ENCODE data around the gene SLC25A19.

SLC25A19 gene

DNA sequence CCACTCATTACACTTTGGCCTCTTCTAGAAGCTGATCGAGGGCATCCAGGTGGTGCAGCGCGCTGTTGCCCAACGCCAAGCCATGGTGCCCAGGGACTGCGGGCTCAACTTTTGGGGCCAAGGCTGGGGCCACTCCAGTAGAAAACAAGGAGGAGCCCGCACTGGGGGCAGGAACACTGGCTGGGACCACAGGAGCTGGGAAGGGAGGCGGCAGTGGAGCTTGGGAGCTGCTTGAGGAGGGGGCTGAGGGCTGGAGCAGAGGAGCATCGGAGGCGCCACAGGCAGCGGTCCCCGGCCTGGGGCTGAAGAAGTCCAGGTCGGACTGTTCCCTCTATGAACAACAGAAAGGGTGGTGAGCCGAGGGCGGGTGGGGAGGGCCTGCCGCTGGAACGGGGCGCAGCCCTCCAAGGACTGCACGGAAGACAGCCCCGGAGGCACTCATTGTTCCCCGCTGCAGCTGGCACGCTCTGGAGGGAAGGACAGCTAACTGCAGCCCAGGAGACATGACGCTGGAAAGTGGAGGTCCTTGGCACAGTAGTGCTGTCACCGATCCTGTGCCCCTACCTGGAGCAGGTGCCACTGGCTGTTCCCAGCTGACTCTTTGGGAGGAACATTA is 49.3 kb downstream of the SLC25A19 start:
- DNase-seq = no peak

DNA sequence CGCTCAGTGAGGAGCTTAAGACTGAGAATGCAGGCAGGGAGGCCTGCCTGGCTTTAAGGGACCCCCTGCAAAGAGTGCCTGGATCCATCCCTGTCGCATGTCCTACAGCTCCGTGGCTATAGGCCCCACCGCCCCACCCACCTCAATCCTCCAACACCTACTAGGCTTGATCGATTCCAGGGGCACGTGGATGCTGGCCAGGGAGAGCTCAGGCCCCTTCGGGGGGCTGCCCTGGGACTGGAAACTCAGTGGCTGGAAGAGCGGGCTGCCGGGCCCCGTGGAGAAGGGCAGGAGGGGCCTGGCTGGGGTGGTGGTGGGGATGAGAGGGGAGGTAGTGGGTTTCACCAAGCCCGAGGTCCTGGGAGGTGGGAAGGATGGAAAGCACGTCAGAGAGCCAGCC is 50.0 kb downstream of the SLC25A19 start:
- no peak for DNase-seq

- DNase-seq = no peak
Observed at GRCh38 chr17:75238684-75239191, 50.5 kb downstream of the SLC25A19 start.

DNA sequence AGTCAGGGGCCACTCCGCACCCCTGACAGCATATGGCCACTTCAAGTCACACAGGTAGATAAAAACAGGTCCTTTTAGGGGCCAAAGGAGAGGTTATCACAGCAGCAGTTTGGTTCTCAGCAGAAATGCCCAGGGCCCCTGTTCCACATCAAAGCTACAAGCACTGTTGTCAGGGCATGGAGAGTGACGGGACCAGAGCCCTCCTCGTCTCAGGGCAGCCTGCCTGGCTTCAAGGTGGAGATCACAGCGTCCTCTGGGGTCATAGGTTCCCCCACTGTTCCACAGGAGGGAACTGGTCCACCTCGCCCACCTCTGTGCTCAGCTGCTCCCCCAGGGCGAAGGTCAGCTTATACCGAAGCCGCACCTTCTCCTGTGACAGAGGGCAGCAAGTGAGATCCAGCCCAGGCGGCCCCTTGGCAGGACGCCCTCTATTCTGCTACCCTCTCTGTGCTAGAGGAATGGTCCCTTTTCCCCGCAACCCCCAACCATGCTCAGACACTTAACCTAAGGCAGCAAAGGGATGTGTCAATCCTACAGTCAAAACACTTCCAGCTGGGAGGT is 51.1 kb downstream of the SLC25A19 start:
- no peak for DNase-seq

DNA sequence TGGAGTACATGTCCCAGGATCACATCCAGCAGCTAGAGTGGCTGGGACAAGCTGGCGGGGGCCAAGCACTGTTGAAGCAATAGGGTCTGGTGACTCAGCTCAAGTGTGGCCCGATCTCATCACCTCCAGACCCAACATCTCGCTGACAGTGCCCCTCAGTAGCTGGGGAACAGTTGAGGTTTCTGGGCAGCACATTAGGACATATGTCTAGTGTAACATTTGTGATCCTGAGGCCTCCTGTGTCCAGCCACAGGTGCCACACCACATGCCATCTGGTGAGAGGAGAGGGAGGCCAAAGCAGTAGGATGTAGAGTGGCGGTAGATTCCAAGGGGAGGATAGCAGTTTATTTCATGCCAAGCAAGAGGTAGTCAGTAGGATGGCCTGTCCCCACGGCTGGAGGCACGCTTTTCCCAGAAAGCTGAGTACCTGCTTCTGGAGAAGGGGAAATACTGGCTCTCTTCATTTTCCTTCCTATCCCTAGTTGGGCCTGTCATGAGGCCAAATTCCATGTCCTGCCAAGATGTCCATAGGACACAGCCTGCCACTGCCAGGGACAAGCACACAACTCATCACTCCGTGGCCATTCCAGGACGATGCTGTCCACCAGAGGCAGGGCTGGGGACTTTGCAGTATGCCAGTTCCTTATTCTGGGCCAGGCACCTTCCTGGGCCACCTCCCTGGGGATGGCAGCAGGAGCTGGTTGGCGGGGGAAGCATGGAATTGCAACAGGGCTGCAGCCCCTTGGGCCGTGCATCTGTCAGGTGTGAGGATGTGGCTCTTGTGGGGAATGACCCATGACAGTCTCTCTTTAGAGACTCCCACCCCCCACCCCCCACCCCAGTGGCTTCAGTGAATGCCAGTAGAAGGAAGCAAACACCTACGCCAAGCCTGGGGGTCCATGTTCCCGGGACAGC is 51.9 kb downstream of the SLC25A19 start:
- DNase-seq = no peak

DNA sequence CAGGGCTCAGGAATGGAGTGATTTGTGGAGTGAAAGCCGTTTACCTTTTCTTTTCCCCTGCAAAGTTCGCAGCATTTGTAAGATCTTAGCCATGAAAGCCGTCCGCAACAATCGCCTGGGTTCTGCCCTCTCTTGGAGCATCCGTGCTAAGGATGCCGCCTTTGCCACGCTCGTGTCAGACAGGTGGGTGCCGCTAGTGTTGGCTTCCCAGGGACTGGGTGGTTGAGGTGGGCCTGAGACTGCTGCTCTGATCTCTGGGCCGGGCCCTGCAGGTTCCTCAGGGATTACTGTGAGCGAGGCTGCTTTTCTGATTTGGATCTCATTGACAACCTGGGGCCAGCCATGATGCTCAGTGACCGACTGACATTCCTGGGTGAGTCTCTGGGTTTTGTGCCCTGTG is 56.4 kb downstream of the SLC25A19 start:
- no peak for DNase-seq

DNA sequence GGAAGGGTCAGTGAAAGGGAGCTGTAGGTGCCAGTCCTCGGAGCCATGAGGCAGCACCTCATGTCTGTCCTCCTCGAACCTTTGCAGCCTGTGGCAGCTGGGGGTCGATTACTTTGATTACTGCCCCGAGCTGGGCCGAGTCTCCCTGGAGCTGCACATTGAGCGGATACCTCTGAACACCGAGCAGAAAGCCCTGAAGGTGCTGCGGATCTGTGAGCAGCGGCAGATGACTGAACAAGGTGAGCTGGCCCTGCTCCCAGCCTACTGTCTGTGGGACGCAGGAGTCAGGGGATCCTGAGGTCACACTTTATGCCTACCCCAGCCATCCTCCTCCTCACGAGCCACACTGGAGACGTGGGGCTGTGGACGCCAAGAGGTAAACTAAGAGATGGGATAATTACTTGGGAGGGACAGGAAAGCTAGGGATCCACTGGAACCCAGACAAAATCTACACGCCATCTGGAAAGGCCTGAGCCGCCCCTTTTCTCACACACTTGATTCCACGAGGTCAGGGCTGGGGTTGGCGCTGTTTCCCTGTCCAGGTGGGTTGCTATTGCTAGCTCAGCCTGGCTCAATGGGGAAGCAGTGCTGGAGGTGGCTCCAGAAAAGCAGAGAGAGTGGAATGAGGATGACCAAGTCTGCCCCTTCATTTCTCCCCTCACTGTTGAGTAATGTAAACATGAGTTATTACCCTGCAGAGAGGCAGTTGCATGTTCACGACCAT is 57.3 kb downstream of the SLC25A19 start:
- no peak for DNase-seq

DNA sequence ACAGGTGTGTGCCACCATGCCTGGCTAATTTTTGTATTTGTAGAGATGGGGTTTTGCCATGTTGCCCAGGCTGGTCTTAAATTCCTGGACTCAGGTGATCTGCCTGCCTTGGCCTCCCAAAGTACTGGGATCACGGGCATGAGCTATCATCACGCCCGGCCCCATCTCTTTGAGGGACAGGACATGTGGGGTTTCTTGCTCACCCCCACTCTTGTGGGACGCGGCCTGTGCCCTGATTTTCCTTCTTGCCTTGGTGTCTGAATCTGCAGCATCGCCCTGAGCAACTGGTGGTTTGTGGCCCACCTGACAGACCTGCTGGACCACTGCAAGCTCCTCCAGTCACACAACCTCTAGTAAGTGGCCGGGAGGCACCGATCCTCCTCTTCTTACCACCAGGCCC is 58.2 kb downstream of the SLC25A19 start:
- DNase-seq = no peak

- DNase-seq = no peak
Observed at GRCh38 chr17:75228847-75229246, 60.4 kb downstream of the SLC25A19 start.

GRCh38 chr17:75228305-75228704 is 60.9 kb downstream of the SLC25A19 start:
- no peak for DNase-seq

GRCh38 chr17:75227729-75228128 is 61.5 kb downstream of the SLC25A19 start:
- no peak for DNase-seq

- DNase-seq = no peak
Observed at GRCh38 chr17:75225016-75225415, 64.2 kb downstream of the SLC25A19 start.

Measured in DMS79 (cell line).